Neuronal stem cell (in vitro differentiated cells): ENCODE measurements around the gene OSBPL3.

ENCODE experiments used
- DNase-seq: peaks from one replicate; pipeline ENCODE4 v3.0.0-alpha.2; 2013; ENCODE audit warnings: low spot score
- H2AFZ ChIP-seq: one replicate; pipeline ENCODE4 v1.6.1; 2013; ENCODE audit warnings: mild to moderate bottlenecking, low read length, inconsistent platforms
- H2AK5ac ChIP-seq: 2 replicates; pipeline ENCODE4 v1.6.1; 2013; ENCODE audit warnings: low read depth, mild to moderate bottlenecking, inconsistent platforms, low read length, moderate library complexity, mixed read lengths
- H2BK120ac ChIP-seq: 2 replicates; pipeline ENCODE4 v1.6.1; 2013; ENCODE audit warnings: low read depth, mild to moderate bottlenecking, inconsistent platforms, low read length, moderate library complexity, mixed read lengths
- H2BK12ac ChIP-seq: one replicate; pipeline ENCODE4 v1.6.1; 2013; ENCODE audit warnings: low read length, inconsistent platforms
- H2BK15ac ChIP-seq: 2 replicates; pipeline ENCODE4 v1.6.1; 2013; ENCODE audit warnings: mild to moderate bottlenecking, low read length, inconsistent platforms, mixed read lengths
- H2BK5ac ChIP-seq: one replicate; pipeline ENCODE4 v1.6.1; 2013; ENCODE audit warnings: inconsistent platforms, mild to moderate bottlenecking, low read length, moderate library complexity
- H3K14ac ChIP-seq: one replicate; pipeline ENCODE4 v1.6.1; 2013; ENCODE audit warnings: low read length, inconsistent platforms
- H3K18ac ChIP-seq: 2 replicates; pipeline ENCODE4 v1.6.1; 2013; ENCODE audit warnings: low read length, inconsistent platforms
- H3K23ac ChIP-seq: 2 replicates; pipeline ENCODE4 v1.6.1; 2013; ENCODE audit warnings: low read depth, mild to moderate bottlenecking, mixed read lengths, low read length, inconsistent platforms; ENCODE audit not compliant: poor library complexity
- H3K27ac ChIP-seq: replicated peaks from 3 replicates; pipeline ENCODE4 v1.5.1; 2013; ENCODE audit warnings: low read length, inconsistent platforms
- H3K27me3 ChIP-seq, 3 experiments: 2 replicates each; pipeline ENCODE4 v1.6.1; 2013; ENCODE audit warnings: low read length in 3 of 3, mild to moderate bottlenecking in 2 of 3, inconsistent platforms in 1 of 3, low read depth in 1 of 3, mixed read lengths in 1 of 3, moderate library complexity in 1 of 3; ENCODE audit not compliant: control insufficient read depth in 3 of 3, insufficient read depth in 3 of 3
- H3K36me3 ChIP-seq, 2 donors: replicated peaks in 1 of 2; 2 replicates each; pipeline ENCODE4 v1.6.1; 2013; ENCODE audit warnings: low read length in 2 of 2; ENCODE audit not compliant: control insufficient read depth in 2 of 2, insufficient read depth in 2 of 2
- H3K4ac ChIP-seq: 2 replicates; pipeline ENCODE4 v1.6.1; 2013; ENCODE audit warnings: inconsistent platforms, mild to moderate bottlenecking, low read length, moderate library complexity
- H3K4me1 ChIP-seq, 2 donors: 1 replicate in 1 of 2; 2 replicates in 1 of 2; pipeline ENCODE4 v1.6.1; 2013; ENCODE audit warnings: low read length in 2 of 2, low read depth in 1 of 2; ENCODE audit not compliant: control insufficient read depth in 2 of 2, insufficient read depth in 1 of 2
- H3K4me2 ChIP-seq: one replicate; pipeline ENCODE4 v1.6.1; 2013; ENCODE audit warnings: mild to moderate bottlenecking, low read length, inconsistent platforms; ENCODE audit not compliant: insufficient read depth, poor library complexity, severe bottlenecking
- H3K4me3 ChIP-seq, 2 donors: 2 replicates each; pipeline ENCODE4 v1.5.1; 2013; ENCODE audit warnings: low read length in 2 of 2, mild to moderate bottlenecking in 2 of 2, inconsistent platforms in 1 of 2, moderate library complexity in 1 of 2
- H3K79me1 ChIP-seq: one replicate; pipeline ENCODE4 v1.6.1; 2013; ENCODE audit warnings: low read depth, mild to moderate bottlenecking, inconsistent platforms, low read length, moderate library complexity
- H3K9ac ChIP-seq: one replicate; pipeline ENCODE4 v1.6.1; 2013; ENCODE audit warnings: mild to moderate bottlenecking, low read depth, low read length, inconsistent platforms; ENCODE audit not compliant: poor library complexity
- H3K9me3 ChIP-seq, 2 donors: replicated peaks in 1 of 2; 2 replicates each; pipeline versions ENCODE3 to v1.6.1; 2013; ENCODE audit warnings: low read length in 2 of 2, mild to moderate bottlenecking in 2 of 2, inconsistent platforms in 1 of 2, low read depth in 1 of 2, mixed read lengths in 1 of 2, moderate library complexity in 1 of 2; ENCODE audit not compliant: control insufficient read depth in 2 of 2, insufficient read depth in 1 of 2
- H4K8ac ChIP-seq: one replicate; pipeline ENCODE4 v1.6.1; 2013; ENCODE audit warnings: low read depth, mild to moderate bottlenecking, inconsistent platforms, low read length, moderate library complexity
- H4K91ac ChIP-seq: one replicate; pipeline ENCODE4 v1.6.1; 2013; ENCODE audit warnings: low read length, low read depth, mild to moderate bottlenecking, inconsistent platforms; ENCODE audit not compliant: poor library complexity
- WGBS, 2 donors: extraction: QIAGEN DNeasy Blood & Tissue Kit; methylation state at CpG; one replicate each; pipeline ENCODE4 v1.1.7; 2013; ENCODE audit warnings: missing lambda C conversion rate in 2 of 2, mixed read lengths in 1 of 2; ENCODE audit not compliant: insufficient read length in 2 of 2, insufficient replicate concordance in 1 of 2; ENCODE audit errors: extremely low coverage in 2 of 2; 5-methylcytosine and 5-hydroxymethylcytosine counted together

Gene OSBPL3

DNA sequence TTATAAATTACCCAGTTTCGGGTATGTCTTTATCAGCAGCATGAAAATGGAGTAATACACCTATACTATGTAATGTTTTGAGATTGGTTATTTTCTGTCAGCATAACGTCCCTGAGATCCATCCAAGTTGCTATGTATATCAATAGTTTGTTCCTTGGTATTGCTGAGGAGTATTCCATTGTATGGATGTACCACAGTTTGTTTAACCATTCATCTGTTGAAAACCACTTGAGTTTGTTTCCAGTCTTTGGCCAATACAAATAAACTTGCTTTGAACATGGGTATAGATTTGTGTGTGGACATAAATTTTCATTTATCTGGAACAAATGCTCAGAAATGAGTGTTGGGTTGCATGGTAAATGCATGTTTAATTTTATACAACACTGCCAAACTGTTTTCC lies 119.4 kb downstream of the OSBPL3 start:
- H2AK5ac ChIP-seq = no peak overlapping the region
- DNase-seq = no peak
- H3K36me3 ChIP-seq = peaks cover 0 to 80% of the 10 kb centered on the region in 2 donors
- no peak overlapping the region for H2AFZ ChIP-seq
- H2BK15ac ChIP-seq = no peak overlapping the region
- no peak overlapping the region for H2BK120ac ChIP-seq
- no peak overlapping the region for H3K4me2 ChIP-seq
- H2BK12ac ChIP-seq = no peak overlapping the region
- H2BK5ac ChIP-seq = no peak overlapping the region
- no peak overlapping the region for H4K8ac ChIP-seq
- H3K18ac ChIP-seq = no peak overlapping the region
- no peak overlapping the region for H3K4ac ChIP-seq
- no peak overlapping the region for H3K23ac ChIP-seq
- no peaks in the 10 kb centered on the region for H3K79me1 ChIP-seq
- H3K4me1 ChIP-seq = peaks cover 0 to 9% of the 10 kb centered on the region in 2 donors
- no CpG with 5 or more reads among the region's 2 CpGs for WGBS, 2 donors
- peaks cover 0 to 14% of the 10 kb centered on the region in 2 donors for H3K9me3 ChIP-seq
- H3K14ac ChIP-seq = no peak overlapping the region
- H3K27ac ChIP-seq = no peak overlapping the region
- H3K27me3 ChIP-seq = no peaks in the 10 kb centered on the region
- no peak overlapping the region for H3K4me3 ChIP-seq
- H4K91ac ChIP-seq = no peak overlapping the region
- H3K9ac ChIP-seq = no peak overlapping the region

DNA sequence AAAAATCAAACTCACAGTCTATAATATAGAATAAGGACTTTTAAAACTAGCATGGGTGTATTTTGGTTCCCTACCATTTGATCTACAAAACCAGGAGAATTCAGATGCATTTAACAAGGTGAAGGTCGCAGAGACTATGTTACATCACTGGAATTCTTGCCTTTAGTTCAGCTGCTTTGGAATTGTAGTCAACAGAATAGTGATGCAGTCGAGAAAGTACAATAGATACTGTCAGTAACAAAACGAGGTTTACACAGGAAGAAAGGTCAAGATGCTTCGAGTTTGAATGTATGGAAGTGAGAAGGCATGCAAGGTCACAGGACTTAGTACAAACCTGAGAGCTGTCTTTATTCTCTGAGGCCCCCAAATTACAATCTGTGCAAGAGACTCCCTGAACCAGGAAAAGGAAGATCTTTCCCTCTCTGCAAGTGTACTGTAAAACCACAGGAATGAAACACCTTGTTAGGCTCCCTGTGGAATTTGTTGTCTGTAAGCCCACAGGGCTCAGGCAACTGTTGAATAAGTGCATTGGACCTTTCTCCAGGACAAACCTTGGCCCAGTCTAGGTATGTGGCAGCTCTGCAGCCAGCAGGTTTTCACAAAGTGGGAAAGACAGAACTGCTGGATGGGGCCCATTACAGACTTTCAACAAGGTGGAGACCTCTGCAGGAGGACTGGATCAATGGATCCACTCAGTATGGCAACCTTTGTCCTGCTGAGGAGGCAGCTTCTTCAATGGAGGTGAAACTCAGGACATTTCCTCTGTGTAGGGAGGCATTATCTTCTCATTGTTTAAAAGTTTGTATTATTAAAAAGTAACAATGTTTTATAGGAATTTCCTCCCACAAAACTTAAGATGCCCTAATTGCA lies 121.6 kb downstream of the OSBPL3 start:
- Histone ChIP-seq H2BK15ac (no peak overlapping the region), H3K4ac (no peak overlapping the region), H3K14ac (no peak overlapping the region), H3K36me3 (peaks cover 0 to 73% of the 10 kb centered on the region in 2 donors), H2BK5ac (no peak overlapping the region), H3K4me2 (no peak overlapping the region), H4K91ac (no peak overlapping the region), H3K27ac (no peak overlapping the region), H3K27me3 (no peaks in the 10 kb centered on the region), H2BK12ac (no peak overlapping the region), H3K9me3 (peaks cover 0 to 14% of the 10 kb centered on the region in 2 donors), H3K9ac (no peak overlapping the region), H2AFZ (no peak overlapping the region), H3K23ac (no peak overlapping the region), H3K4me3 (no peak overlapping the region), H3K18ac (no peak overlapping the region), H4K8ac (no peak overlapping the region), H3K4me1 (peaks cover 0 to 17% of the 10 kb centered on the region in 2 donors), H2AK5ac (no peak overlapping the region), H2BK120ac (no peak overlapping the region), H3K79me1 (no peaks in the 10 kb centered on the region)
- WGBS, 2 donors = no CpG with 5 or more reads among the region's 4 CpGs
- DNase-seq = no peak

DNA sequence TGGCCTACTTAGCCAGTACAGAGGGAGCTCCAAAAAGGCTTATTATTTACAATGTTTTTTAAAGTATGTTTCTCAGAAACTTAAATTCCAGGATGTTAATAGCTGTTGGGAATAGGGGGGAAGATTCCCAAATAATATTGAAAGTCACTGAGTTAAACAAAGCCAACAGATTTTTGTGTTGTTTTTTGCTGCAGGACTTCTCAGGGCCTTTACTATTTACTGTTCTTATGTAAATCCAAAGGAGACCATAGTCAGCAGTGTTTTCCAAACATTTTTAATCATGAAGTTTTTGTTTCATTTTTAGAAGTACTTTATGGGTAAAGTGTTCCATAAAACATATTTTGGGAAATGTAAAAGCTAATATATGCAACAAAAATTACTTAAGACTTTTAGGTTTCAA lies 122.4 kb downstream of the OSBPL3 start:
- Histone ChIP-seq H3K27me3 (no peaks in the 10 kb centered on the region), H2BK120ac (no peak overlapping the region), H3K4me3 (no peak overlapping the region), H3K27ac (no peak overlapping the region), H4K91ac (no peak overlapping the region), H2BK12ac (no peak overlapping the region), H3K4me2 (no peak overlapping the region), H3K4me1 (peaks cover 0 to 19% of the 10 kb centered on the region in 2 donors), H3K9me3 (peaks cover 0 to 14% of the 10 kb centered on the region in 2 donors), H4K8ac (no peak overlapping the region), H3K36me3 (peaks cover 0 to 66% of the 10 kb centered on the region in 2 donors), H3K14ac (no peak overlapping the region), H3K9ac (no peak overlapping the region), H3K18ac (no peak overlapping the region), H2BK5ac (no peak overlapping the region), H3K23ac (no peak overlapping the region), H2BK15ac (no peak overlapping the region), H2AFZ (no peak overlapping the region), H3K4ac (no peak overlapping the region), H2AK5ac (no peak overlapping the region), H3K79me1 (no peaks in the 10 kb centered on the region)
- DNase-seq = no peak

DNA sequence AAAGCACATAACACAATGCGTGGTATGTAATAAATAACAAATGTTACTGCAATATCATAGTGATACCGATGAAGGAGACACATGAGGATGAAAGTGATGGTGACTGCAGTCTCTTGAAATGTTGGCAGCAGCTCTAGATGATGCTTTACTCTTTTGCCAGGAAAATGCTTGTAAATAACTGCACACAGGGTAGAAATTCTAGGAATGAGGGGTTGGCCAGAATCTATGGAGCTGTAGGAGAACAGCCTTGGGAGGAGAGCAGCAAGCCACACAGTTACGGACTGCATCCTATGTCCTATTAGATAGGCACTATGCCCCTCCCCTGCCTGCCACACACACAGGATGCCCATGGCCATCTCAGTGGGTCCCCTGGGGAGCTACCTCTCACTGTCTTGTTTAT lies 125.1 kb downstream of the OSBPL3 start:
- Histone ChIP-seq H2BK120ac (no peak overlapping the region), H3K27me3 (no peaks in the 10 kb centered on the region), H3K27ac (no peak overlapping the region), H3K9me3 (peaks cover 0 to under 1% of the 10 kb centered on the region in 2 donors), H2BK12ac (no peak overlapping the region), H3K18ac (no peak overlapping the region), H3K14ac (no peak overlapping the region), H3K9ac (no peak overlapping the region), H3K79me1 (no peaks in the 10 kb centered on the region), H2AK5ac (no peak overlapping the region), H3K4me1 (peaks cover 0 to 32% of the 10 kb centered on the region in 2 donors), H3K4me2 (no peak overlapping the region), H4K91ac (no peak overlapping the region), H2BK15ac (no peak overlapping the region), H2BK5ac (no peak overlapping the region), H4K8ac (no peak overlapping the region), H3K4ac (no peak overlapping the region), H2AFZ (no peak overlapping the region), H3K36me3 (peaks cover 0 to 67% of the 10 kb centered on the region in 2 donors), H3K4me3 (no peak overlapping the region), H3K23ac (no peak overlapping the region)
- no CpG with 5 or more reads among the region's 3 CpGs for WGBS, 2 donors
- DNase-seq = no peak
